Mesendoderm (in vitro differentiated cells): ENCODE data around the gene HID1.

ENCODE experiments used
- DNase-seq: peaks from one replicate; pipeline ENCODE4 v3.0.0; 2013
- H2AK5ac ChIP-seq: 2 replicates; pipeline ENCODE4 v1.6.1; 2013; ENCODE audit warnings: low read length, inconsistent platforms
- H2BK120ac ChIP-seq: 2 replicates; pipeline ENCODE4 v1.6.1; 2013; ENCODE audit warnings: low read depth, mild to moderate bottlenecking, low read length, moderate library complexity, mixed read lengths
- H2BK15ac ChIP-seq: replicated peaks from 2 replicates; pipeline ENCODE4 v1.6.1; 2013; ENCODE audit warnings: low read depth, mild to moderate bottlenecking, moderate library complexity
- H2BK5ac ChIP-seq: 2 replicates; pipeline ENCODE4 v1.6.1; 2013; ENCODE audit warnings: low read length, inconsistent platforms
- H3K18ac ChIP-seq: 2 replicates; pipeline ENCODE4 v1.6.1; 2013; ENCODE audit warnings: mild to moderate bottlenecking, low read length, mixed read lengths
- H3K23ac ChIP-seq: one replicate; pipeline ENCODE4 v1.6.1; 2013; ENCODE audit warnings: low read length
- H3K27ac ChIP-seq: 2 replicates; pipeline ENCODE4 v1.5.1; 2013; ENCODE audit warnings: low read depth, mild to moderate bottlenecking, inconsistent platforms, low read length, moderate library complexity
- H3K27me3 ChIP-seq: 2 replicates; pipeline ENCODE4 v1.6.1; 2013; ENCODE audit warnings: low read length, control low read depth, mild to moderate bottlenecking, inconsistent platforms; ENCODE audit not compliant: insufficient read depth, poor library complexity
- H3K36me3 ChIP-seq: 2 replicates; pipeline ENCODE4 v1.6.1; 2013; ENCODE audit warnings: low read length, inconsistent platforms; ENCODE audit not compliant: control insufficient read depth, insufficient read depth
- H3K4ac ChIP-seq: one replicate; pipeline ENCODE4 v1.6.1; 2013; ENCODE audit warnings: low read depth, mild to moderate bottlenecking, low read length, moderate library complexity
- H3K4me1 ChIP-seq: 2 replicates; pipeline ENCODE4 v1.6.1; 2013; ENCODE audit warnings: low read depth, low read length, inconsistent platforms; ENCODE audit not compliant: control insufficient read depth
- H3K4me2 ChIP-seq: 2 replicates; pipeline ENCODE4 v1.6.1; 2013; ENCODE audit warnings: low read length
- H3K4me3 ChIP-seq: 2 replicates; pipeline ENCODE4 v1.5.1; 2013; ENCODE audit warnings: mild to moderate bottlenecking, low read length
- H3K56ac ChIP-seq: one replicate; pipeline ENCODE4 v1.6.1; 2013; ENCODE audit warnings: low read length
- H3K79me1 ChIP-seq: 2 replicates; pipeline ENCODE4 v1.6.1; 2013; ENCODE audit warnings: low read length, inconsistent platforms
- H3K79me2 ChIP-seq: 2 replicates; pipeline ENCODE4 v1.6.1; 2013; ENCODE audit warnings: mild to moderate bottlenecking, low read length; ENCODE audit not compliant: control insufficient read depth, insufficient read depth
- H3K9ac ChIP-seq: 2 replicates; pipeline ENCODE4 v1.6.1; 2013; ENCODE audit warnings: low read length, inconsistent platforms
- H4K5ac ChIP-seq: one replicate; pipeline ENCODE4 v1.6.1; 2013; ENCODE audit warnings: low read length
- H4K8ac ChIP-seq: one replicate; pipeline ENCODE4 v1.6.1; 2013; ENCODE audit warnings: low read depth, mild to moderate bottlenecking, control low read depth, low read length, moderate library complexity
- WGBS: extraction: QIAGEN DNeasy Blood & Tissue Kit; methylation state at CpG from one replicate; pipeline ENCODE4 v1.1.7; 2013; ENCODE audit warnings: low lambda C conversion rate, missing lambda C conversion rate; ENCODE audit not compliant: insufficient coverage; ENCODE audit errors: extremely low coverage; 5-methylcytosine and 5-hydroxymethylcytosine counted together

HID1 gene

DNA sequence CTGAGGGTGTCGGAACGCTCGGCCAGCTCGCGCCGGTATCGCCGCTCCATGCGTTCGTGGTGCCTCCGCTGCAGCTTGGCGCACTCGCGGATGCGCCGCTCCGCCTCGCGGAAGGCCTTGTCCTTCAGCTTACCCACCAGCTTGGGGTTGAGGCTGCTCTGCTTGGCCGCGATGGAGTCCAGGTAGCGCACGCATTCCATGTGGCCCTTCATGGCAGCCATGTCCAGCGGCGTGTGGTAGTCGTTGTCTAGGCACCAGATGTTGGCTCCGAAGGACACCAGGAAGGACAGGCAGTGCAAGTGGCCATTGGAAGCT lies 52.3 kb downstream of the HID1 start:
- H3K27me3 ChIP-seq, result peaks cover 21% of the 10 kb centered on the region
- H3K36me3 ChIP-seq, result no peaks in the 10 kb centered on the region
- H3K27ac ChIP-seq, result no peak overlapping the region
- no peak overlapping the region for H4K8ac ChIP-seq
- no peak for DNase-seq
- no peak overlapping the region for H3K18ac ChIP-seq
- no peaks in the 10 kb centered on the region for H3K79me2 ChIP-seq
- H2BK5ac ChIP-seq, result no peak overlapping the region
- no peak overlapping the region for H3K4me3 ChIP-seq
- H3K4ac ChIP-seq, result no peak overlapping the region
- H2BK15ac ChIP-seq, result no peak overlapping the region
- H2BK120ac ChIP-seq, result no peak overlapping the region
- no peak overlapping the region for H3K9ac ChIP-seq
- no peaks in the 10 kb centered on the region for H3K4me1 ChIP-seq
- H3K56ac ChIP-seq, result no peak overlapping the region
- no peaks in the 10 kb centered on the region for H3K79me1 ChIP-seq
- no peak overlapping the region for H2AK5ac ChIP-seq
- no CpG with 5 or more reads among the region's 27 CpGs for WGBS
- no peak overlapping the region for H3K23ac ChIP-seq
- H4K5ac ChIP-seq, result no peak overlapping the region
- no peak overlapping the region for H3K4me2 ChIP-seq

DNA sequence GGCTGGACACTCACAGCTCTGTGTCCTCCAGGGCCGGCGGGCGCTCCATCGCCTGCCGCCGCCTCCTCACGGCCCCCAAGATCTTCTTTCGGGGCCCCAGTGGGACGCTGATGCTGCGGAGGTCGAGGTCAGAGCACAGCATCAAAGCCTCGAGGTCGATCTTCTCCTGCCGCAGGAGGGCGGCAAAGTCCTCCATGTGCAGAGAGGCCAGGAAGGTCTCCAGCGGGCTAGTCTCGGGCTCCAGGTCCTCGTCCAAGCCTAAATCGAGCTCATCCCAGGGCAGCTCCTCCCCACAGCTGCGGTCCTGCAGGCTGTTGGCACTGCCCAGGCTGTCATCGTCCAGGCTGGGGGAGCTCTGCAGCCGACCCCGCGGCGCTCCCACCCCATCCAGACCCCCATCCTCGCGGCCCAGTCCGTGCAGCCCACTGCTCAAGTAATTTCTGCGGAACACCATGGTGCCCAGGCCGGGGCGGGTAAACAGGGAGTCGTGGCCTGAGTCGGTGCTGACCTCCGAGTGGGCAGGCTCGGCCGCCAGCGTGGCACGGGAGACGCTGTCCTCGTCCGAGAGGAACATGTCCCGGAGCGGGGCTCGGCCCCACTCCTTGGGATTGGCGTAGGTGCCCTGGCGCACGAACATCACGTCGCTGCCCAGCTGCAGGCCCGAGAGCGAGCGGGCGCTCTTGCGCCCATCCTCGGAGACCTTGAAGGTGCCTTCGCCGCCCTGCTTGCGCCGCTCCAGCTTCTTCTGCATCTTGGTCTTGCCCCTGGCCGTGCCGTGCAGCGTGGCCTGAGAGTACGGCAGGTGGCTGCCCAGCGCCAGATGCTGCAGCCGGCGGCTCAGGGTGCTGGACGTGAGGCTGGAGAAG lies 52.9 kb downstream of the HID1 start:
- Histone ChIP-seq H3K23ac (no peak overlapping the region), H3K79me2 (no peaks in the 10 kb centered on the region), H3K56ac (no peak overlapping the region), H4K5ac (no peak overlapping the region), H2BK5ac (no peak overlapping the region), H3K4me1 (no peaks in the 10 kb centered on the region), H2BK120ac (no peak overlapping the region), H3K4me3 (no peak overlapping the region), H2AK5ac (no peak overlapping the region), H3K79me1 (no peaks in the 10 kb centered on the region), H3K9ac (no peak overlapping the region), H3K18ac (no peak overlapping the region), H3K27me3 (peaks cover 15% of the 10 kb centered on the region), H3K27ac (no peak overlapping the region), H2BK15ac (no peak overlapping the region), H3K4ac (no peak overlapping the region), H3K36me3 (no peaks in the 10 kb centered on the region), H3K4me2 (no peak overlapping the region), H4K8ac (no peak overlapping the region)
- peak; percentile 63 for DNase-seq
- WGBS, result no CpG with 5 or more reads among the region's 67 CpGs

GRCh38 chr17:74918906-74919305 lies 53.7 kb downstream of the HID1 start:
- no peak overlapping the region for H3K27ac ChIP-seq
- H2AK5ac ChIP-seq, result no peak overlapping the region
- no peaks in the 10 kb centered on the region for H3K4me1 ChIP-seq
- H3K23ac ChIP-seq, result no peak overlapping the region
- H3K56ac ChIP-seq, result no peak overlapping the region
- no peak overlapping the region for H3K18ac ChIP-seq
- H4K5ac ChIP-seq, result no peak overlapping the region
- no peak overlapping the region for H2BK5ac ChIP-seq
- H3K79me2 ChIP-seq, result no peaks in the 10 kb centered on the region
- no CpG with 5 or more reads among the region's 5 CpGs for WGBS
- no peaks in the 10 kb centered on the region for H3K79me1 ChIP-seq
- H2BK15ac ChIP-seq, result no peak overlapping the region
- H3K4me3 ChIP-seq, result no peak overlapping the region
- peaks cover 7% of the 10 kb centered on the region for H3K27me3 ChIP-seq
- no peaks in the 10 kb centered on the region for H3K36me3 ChIP-seq
- DNase-seq, result no peak
- H4K8ac ChIP-seq, result no peak overlapping the region
- H3K4me2 ChIP-seq, result no peak overlapping the region
- H3K9ac ChIP-seq, result no peak overlapping the region
- no peak overlapping the region for H2BK120ac ChIP-seq
- no peak overlapping the region for H3K4ac ChIP-seq

DNA sequence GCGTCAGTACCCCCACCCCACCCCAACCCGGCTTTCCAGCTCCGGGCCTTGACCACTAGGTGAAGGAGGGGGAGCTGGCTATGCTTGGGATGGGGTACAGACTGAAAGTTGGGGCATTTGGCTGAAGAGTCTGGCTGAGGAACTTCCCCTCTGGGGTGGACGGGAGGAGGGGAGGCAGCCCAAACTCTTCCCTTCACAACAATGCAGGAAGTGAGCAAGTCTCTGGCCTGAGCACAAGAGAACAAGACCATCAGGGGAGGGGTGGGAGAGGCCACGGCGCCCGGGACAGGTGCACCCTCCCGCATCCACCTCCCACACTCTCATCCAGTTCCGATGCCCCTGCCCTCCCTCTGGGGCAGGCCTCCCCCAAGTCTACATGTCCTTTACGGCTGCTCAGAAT lies 55.1 kb downstream of the HID1 start:
- Histone ChIP-seq H3K9ac (no peak overlapping the region), H3K36me3 (no peaks in the 10 kb centered on the region), H3K4me2 (no peak overlapping the region), H3K23ac (no peak overlapping the region), H3K27me3 (peaks cover 2% of the 10 kb centered on the region), H4K8ac (no peak overlapping the region), H3K79me2 (no peaks in the 10 kb centered on the region), H2BK15ac (no peak overlapping the region), H3K4me3 (no peak overlapping the region), H3K18ac (no peak overlapping the region), H3K27ac (no peak overlapping the region), H3K4me1 (no peaks in the 10 kb centered on the region), H2BK120ac (no peak overlapping the region), H3K56ac (no peak overlapping the region), H2AK5ac (no peak overlapping the region), H4K5ac (no peak overlapping the region), H3K79me1 (no peaks in the 10 kb centered on the region), H3K4ac (no peak overlapping the region), H2BK5ac (no peak overlapping the region)
- no peak for DNase-seq
- WGBS, result no CpG with 5 or more reads among the region's 10 CpGs

DNA sequence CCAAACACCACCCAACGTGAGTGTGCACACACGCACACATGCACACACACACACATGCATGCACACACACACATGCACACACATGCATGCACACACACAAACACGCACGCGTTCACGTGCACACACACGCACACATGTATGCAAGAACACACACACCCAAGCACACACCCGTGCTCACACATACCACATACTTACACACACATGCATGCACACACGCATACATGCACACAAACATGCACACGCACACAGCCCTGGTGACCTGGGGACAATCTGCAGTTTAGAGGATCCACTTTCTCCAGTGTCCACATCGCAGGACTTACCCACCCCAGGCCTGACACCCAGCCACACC lies 55.7 kb downstream of the HID1 start:
- Histone ChIP-seq H2BK15ac (no peak overlapping the region), H2AK5ac (no peak overlapping the region), H3K4me2 (no peak overlapping the region), H3K4ac (no peak overlapping the region), H3K23ac (no peak overlapping the region), H3K4me1 (no peaks in the 10 kb centered on the region), H3K27ac (no peak overlapping the region), H3K36me3 (no peaks in the 10 kb centered on the region), H2BK5ac (no peak overlapping the region), H3K18ac (no peak overlapping the region), H3K79me1 (no peaks in the 10 kb centered on the region), H2BK120ac (no peak overlapping the region), H4K8ac (no peak overlapping the region), H3K79me2 (no peaks in the 10 kb centered on the region), H3K9ac (no peak overlapping the region), H3K27me3 (no peaks in the 10 kb centered on the region), H3K56ac (no peak overlapping the region), H4K5ac (no peak overlapping the region), H3K4me3 (no peak overlapping the region)
- no CpG with 5 or more reads among the region's 11 CpGs for WGBS
- DNase-seq, result no peak
